H1 (cell line): Measurements from ENCODE around the gene CHMP1B. TPM values are rescaled to one million over a fixed set of nuclear protein-coding genes. Genes with fewer than 3 reads are reported as not detected.

Experiments used
- CTCF ChIA-PET: fragments of 300-600 bp; sonication (Branson Sonifier 250); formaldehyde crosslinking; loops from one replicate; lab custom pipeline; 2021; ENCODE audit not compliant: partially characterized antibody; lab: Charles Lee
- POLR2A ChIA-PET: fragments of 300-600 bp; sonication (Branson Sonifier 250); formaldehyde crosslinking; loops from one replicate; lab custom pipeline; 2021; ENCODE audit warnings: inconsistent platforms; ENCODE audit not compliant: partially characterized antibody; lab: Charles Lee
- DNase-seq, 2 experiments: peaks; one replicate each; pipeline versions ENCODE4 v3.0.0 to v3.0.0-alpha.2; 2010 to 2022; ENCODE audit warnings: low spot score in 2 of 2, low read depth in 1 of 2, mixed read lengths in 1 of 2
- FAIRE-seq: peaks from 2 replicates; lab custom pipeline; 2011; peaks lifted over from hg19 to GRCh38; lab: Jason Lieb, UNC
- H2AFZ ChIP-seq: 2 replicates; pipeline ENCODE4 v1.8.1; 2012; ENCODE audit warnings: low read length, inconsistent platforms
- H2AK5ac ChIP-seq: 2 replicates; pipeline ENCODE4 v1.6.1; 2013; ENCODE audit warnings: low read depth, low read length
- H2BK120ac ChIP-seq: replicated peaks from 2 replicates; pipeline ENCODE3; 2013; ENCODE audit warnings: low read depth, low read length, inconsistent platforms
- H2BK12ac ChIP-seq: 2 replicates; pipeline ENCODE4 v1.6.1; 2013; ENCODE audit warnings: low read depth, low read length
- H2BK15ac ChIP-seq: 2 replicates; pipeline ENCODE4 v1.6.1; 2013; ENCODE audit warnings: low read length
- H2BK20ac ChIP-seq: 2 replicates; pipeline ENCODE4 v1.6.1; 2013; ENCODE audit warnings: low read length
- H2BK5ac ChIP-seq: 2 replicates; pipeline ENCODE4 v1.6.1; 2013; ENCODE audit warnings: low read depth, low read length
- H3K14ac ChIP-seq: 2 replicates; pipeline ENCODE4 v1.6.1; 2013; ENCODE audit warnings: inconsistent platforms; ENCODE audit not compliant: insufficient read length
- H3K18ac ChIP-seq: 2 replicates; pipeline ENCODE4 v1.6.1; 2013; ENCODE audit warnings: low read length; ENCODE audit errors: extremely low read depth
- H3K23ac ChIP-seq: 2 replicates; pipeline ENCODE4 v1.6.1; 2013; ENCODE audit warnings: inconsistent platforms; ENCODE audit not compliant: insufficient read length
- H3K23me2 ChIP-seq: 2 replicates; pipeline ENCODE4 v1.6.1; 2013; ENCODE audit warnings: low read depth, low read length
- H3K27ac ChIP-seq: 2 replicates; pipeline ENCODE4 v1.6.1; 2011; ENCODE audit warnings: low read depth, low read length, inconsistent platforms
- H3K27me3 ChIP-seq, 4 experiments: replicated peaks in 1 of 4; 1 replicate in 1 of 4; 2 replicates in 3 of 4; pipeline versions ENCODE4 v1.6.1 to v1.8.1; 2011 to 2013; ENCODE audit warnings: low read length in 3 of 4, mild to moderate bottlenecking in 3 of 4, inconsistent platforms in 2 of 4, mixed read lengths in 2 of 4, moderate library complexity in 1 of 4; ENCODE audit not compliant: control insufficient read depth in 3 of 4, insufficient read depth in 3 of 4; ENCODE audit errors: extremely low read depth in 1 of 4
- H3K36me3 ChIP-seq, 4 experiments: 2 replicates each; pipeline versions ENCODE4 v1.6.1 to v1.8.1; 2011 to 2013; ENCODE audit warnings: mild to moderate bottlenecking in 4 of 4, low read length in 3 of 4, moderate library complexity in 2 of 4, control low read depth in 1 of 4, inconsistent platforms in 1 of 4; ENCODE audit not compliant: insufficient read depth in 4 of 4, control insufficient read depth in 2 of 4
- H3K4ac ChIP-seq: replicated peaks from 2 replicates; pipeline ENCODE3; 2013; ENCODE audit warnings: low read length, low read depth, mixed read lengths, inconsistent platforms; ENCODE audit not compliant: insufficient read length
- H3K4me1 ChIP-seq, 4 experiments: replicated peaks in 1 of 4; 1 replicate in 1 of 4; 2 replicates in 3 of 4; pipeline versions ENCODE4 v1.6.1 to v1.8.1; 2011 to 2013; ENCODE audit warnings: low read length in 3 of 4, inconsistent platforms in 2 of 4, mixed read lengths in 1 of 4; ENCODE audit not compliant: insufficient read depth in 4 of 4, control insufficient read depth in 3 of 4
- H3K4me2 ChIP-seq, 2 experiments: 2 replicates each; pipeline versions ENCODE4 v1.6.1 to v1.8.1; 2011 to 2013; ENCODE audit warnings: low read depth in 2 of 2, low read length in 2 of 2, control low read depth in 1 of 2, inconsistent platforms in 1 of 2, mild to moderate bottlenecking in 1 of 2; ENCODE audit not compliant: insufficient read depth in 1 of 2
- H3K4me3 ChIP-seq, 4 experiments: fragments of 200-600, 300-600 bp in 1 of 4; sonication (generic), shearing (Covaris generic), sonication (Bioruptor Twin) in 1 of 4; 2 replicates each; pipeline versions ENCODE4 v1.5.1 to v1.8.1; 2011 to 2016; ENCODE audit warnings: low read length in 4 of 4, low read depth in 3 of 4, control low read depth in 2 of 4, inconsistent platforms in 2 of 4, mild to moderate bottlenecking in 2 of 4, mixed read lengths in 1 of 4, moderate library complexity in 1 of 4; ENCODE audit not compliant: insufficient read depth in 2 of 4; ENCODE audit errors: extremely low read depth in 1 of 4
- H3K56ac ChIP-seq: replicated peaks from 2 replicates; pipeline ENCODE3; 2013; ENCODE audit warnings: low read depth, mild to moderate bottlenecking, mixed read lengths, low read length, inconsistent platforms; ENCODE audit not compliant: insufficient read length
- H3K79me1 ChIP-seq: 2 replicates; pipeline ENCODE4 v1.6.1; 2013; ENCODE audit warnings: low read depth, low read length, control low read depth
- H3K79me2 ChIP-seq, 2 experiments: 2 replicates each; pipeline versions ENCODE4 v1.6.1 to v1.8.1; 2012 to 2013; ENCODE audit warnings: low read length in 2 of 2, mild to moderate bottlenecking in 2 of 2, inconsistent platforms in 1 of 2; ENCODE audit not compliant: insufficient read depth in 2 of 2, control insufficient read depth in 1 of 2
- H3K9ac ChIP-seq, 4 experiments: replicated peaks in 1 of 4; 1 replicate in 1 of 4; 2 replicates in 3 of 4; pipeline versions ENCODE4 v1.6.1 to v1.8.1; 2011 to 2013; ENCODE audit warnings: low read depth in 3 of 4, low read length in 3 of 4, control low read depth in 2 of 4, mild to moderate bottlenecking in 2 of 4, moderate library complexity in 2 of 4, inconsistent platforms in 1 of 4; ENCODE audit errors: extremely low read depth in 1 of 4
- H3K9me3 ChIP-seq, 2 experiments: 2 replicates each; pipeline versions ENCODE4 v1.6.1 to v1.8.1; 2012 to 2013; ENCODE audit warnings: mild to moderate bottlenecking in 2 of 2, moderate library complexity in 2 of 2, control low read depth in 1 of 2, inconsistent platforms in 1 of 2, low read depth in 1 of 2, low read length in 1 of 2, mixed read lengths in 1 of 2; ENCODE audit not compliant: insufficient read depth in 2 of 2
- H4K20me1 ChIP-seq, 2 experiments: replicated peaks in 1 of 2; 2 replicates each; pipeline versions ENCODE3 to v1.8.1; 2011 to 2013; ENCODE audit warnings: inconsistent platforms in 2 of 2, low read length in 2 of 2, mild to moderate bottlenecking in 1 of 2; ENCODE audit not compliant: insufficient read depth in 2 of 2, control insufficient read depth in 1 of 2
- H4K5ac ChIP-seq: 2 replicates; pipeline ENCODE4 v1.6.1; 2013; ENCODE audit warnings: low read length, low read depth, mixed read lengths, inconsistent platforms; ENCODE audit not compliant: insufficient read length
- H4K8ac ChIP-seq: 2 replicates; pipeline ENCODE4 v1.8.0; 2013; ENCODE audit warnings: mild to moderate bottlenecking, moderate library complexity, low read length, inconsistent platforms; ENCODE audit not compliant: insufficient read depth; ENCODE audit errors: extremely low read depth
- H4K91ac ChIP-seq: replicated peaks from 2 replicates; pipeline ENCODE3; 2013; ENCODE audit warnings: low read length, mixed read lengths, inconsistent platforms; ENCODE audit not compliant: insufficient read length
- CBX8 ChIP-seq: fragments of 300-800, 300-1000 bp; sonication (generic); IDR thresholded peaks from 2 replicates; pipeline ENCODE4 v1.7.1; 2016; ENCODE audit warnings: low read depth, low read length, borderline replicate concordance
- CEBPB ChIP-seq: IDR thresholded peaks from 2 replicates; pipeline ENCODE4 v1.6.1; 2012; ENCODE audit warnings: low read depth, low read length
- WGBS, 2 experiments: shearing (Covaris generic) in 1 of 2; methylation state at CpG; one replicate each; pipeline versions ENCODE4 v1.1.6 to v1.1.7; 2013 to 2015; ENCODE audit warnings: low lambda C conversion rate in 2 of 2, mixed read lengths in 2 of 2, inconsistent platforms in 1 of 2, low coverage in 1 of 2, missing lambda C conversion rate in 1 of 2; ENCODE audit not compliant: insufficient replicate concordance in 2 of 2, insufficient coverage in 1 of 2, insufficient read length in 1 of 2; ENCODE audit errors: extremely low coverage in 1 of 2, missing lambda C conversion rate in 1 of 2; 5-methylcytosine and 5-hydroxymethylcytosine counted together
- polyA plus RNA-seq, 7 experiments: library from polyadenylated mRNA; depleted of rRNA in 3 of 7; stranded (reverse) in 5 of 7; unstranded in 2 of 7; fragments of >200 nt in 5 of 7; fragments of 200-250 nt in 2 of 7; gene quantifications; 1 replicate in 5 of 7; 2 replicates in 1 of 7; 4 replicates in 1 of 7; pipeline versions ENCODE4 v1.2.1 to v1.2.3, GENCODE V29; 2011 to 2013; ENCODE audit warnings: missing spikeins in 2 of 7, mixed read lengths in 2 of 7
- total RNA-seq: library from RNA; stranded (reverse); fragmentation: NEBNext Ultra II Directional; extraction: Animal tissue kit (Norgen Biotek cat#: 25700); gene quantifications from 2 replicates; pipeline ENCODE4 v1.2.1, GENCODE V29; 2021

Gene CHMP1B
- total and polyA plus RNA-seq, 2 of the 8 experiments (the other 6 are each of a cell fraction or from before 2014, with no cell fraction given) = 30.5 to 43.2 TPM

DNA sequence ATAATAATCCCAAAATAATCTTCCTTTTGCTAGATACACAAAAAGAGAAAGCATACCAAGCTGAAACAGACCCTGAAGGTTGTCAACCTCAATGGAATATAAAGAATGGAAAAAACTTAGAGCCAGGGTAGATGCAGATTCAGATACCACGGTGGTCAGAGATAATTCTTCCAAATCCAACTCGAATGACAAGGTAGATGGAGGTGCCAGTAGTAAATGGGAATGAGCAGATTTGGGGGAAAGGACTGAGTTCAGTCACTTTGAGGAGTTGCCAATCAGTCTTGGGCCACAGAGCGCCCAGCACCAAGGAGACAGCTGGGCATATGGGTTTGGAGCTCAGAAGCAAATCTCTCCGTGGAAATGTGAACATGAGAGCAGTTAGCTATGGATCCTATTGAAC is 3.4 kb upstream of the CHMP1B start:
- Histone ChIP-seq H2BK120ac (no peak overlapping the region), H3K56ac (no peak overlapping the region), H2BK5ac (no peak overlapping the region), H4K91ac (no peak overlapping the region), H3K4ac (no peak overlapping the region), H3K14ac (no peak overlapping the region), H3K4me1 (peaks cover 3 to 5% (median 4%) of the 10 kb centered on the region in 4 experiments; a peak in 5 of 7 replicates), H3K9ac (no peak overlapping the region), H3K23ac (no peak overlapping the region), H4K8ac (no peak overlapping the region), H3K27ac (no peak overlapping the region), H3K18ac (no peak overlapping the region), H3K27me3 (no peaks in the 10 kb centered on the region), H4K20me1 (peaks cover 0 to 5% of the 10 kb centered on the region in 2 experiments), H3K79me2 (peaks cover 5 to 15% of the 10 kb centered on the region in 2 experiments; a peak in 3 of 4 replicates), H3K4me3 (no peak overlapping the region), H2AFZ (no peak overlapping the region), H2BK15ac (no peak overlapping the region), H3K4me2 (no peak overlapping the region), H3K79me1 (0 out of 2 replicates have a peak, but pooled peaks cover 3% of the 10 kb centered on the region), H3K36me3 (no peaks in the 10 kb centered on the region), H2BK20ac (no peak overlapping the region), H3K23me2 (no peaks in the 10 kb centered on the region; the same call in 1 of the 2 replicates), H2AK5ac (no peak overlapping the region), H2BK12ac (no peak overlapping the region), H3K9me3 (no peaks in the 10 kb centered on the region), H4K5ac (no peak overlapping the region)
- CTCF ChIA-PET = interaction anchor here (0.6 to 1.8 kb wide), 6 partner anchors 13 to 191 kb away, joined by 3 to 7 read pairs (median 3); no protein-coding TSS in a partner anchor
- no peak for FAIRE-seq
- WGBS, 2 experiments = 88% methylated on average over 4 of the region's 4 CpGs; no CpG with 5 or more reads in 1 of the 2 experiments
- no peak for TF ChIP-seq CEBPB
- no peak for TF ChIP-seq CBX8
- POLR2A ChIA-PET = interaction anchor here (1.5 kb wide), 1 partner anchor 13 kb away, joined by 3 read pairs; no protein-coding TSS in a partner anchor
- DNase-seq = peak in 1 of 2 experiments; percentile 19
